Esophagus muscularis mucosa (tissue), 4 donors: Measurements from ENCODE around the gene RPAIN. TPM values are rescaled to one million over a fixed set of nuclear protein-coding genes. Genes with fewer than 3 reads are reported as not detected.

Experiments
- DNase-seq: peaks from one replicate; pipeline ENCODE4 v3.0.0-alpha.2; 2017; ENCODE audit errors: extremely low spot score
- H3K27ac ChIP-seq, 4 donors: fragments of 200-600 bp; sonication (generic); replicated peaks in 1 of 4; 1 replicate in 3 of 4; 2 replicates in 1 of 4; pipeline ENCODE4 v1.5.1; 2016 to 2019; ENCODE audit warnings: mild to moderate bottlenecking in 1 of 4
- H3K27me3 ChIP-seq, 4 donors: fragments of 200-600 bp; sonication (generic); one replicate each; pipeline versions ENCODE4 v1.5.1 to v1.6.0; 2016 to 2019
- H3K36me3 ChIP-seq, 4 donors: fragments of 200-600 bp; sonication (generic); one replicate each; pipeline ENCODE4 v1.5.1; 2016 to 2019
- H3K4me1 ChIP-seq, 4 donors: fragments of 200-600 bp; sonication (generic); one replicate each; pipeline ENCODE4 v1.5.1; 2016 to 2019
- H3K4me3 ChIP-seq, 4 donors: fragments of 200-600 bp; sonication (generic); 1 replicate in 2 of 4; 2 replicates in 2 of 4; pipeline ENCODE4 v1.5.1; 2016 to 2019; ENCODE audit warnings: mild to moderate bottlenecking in 4 of 4, moderate library complexity in 1 of 4
- H3K9me3 ChIP-seq, 4 donors: fragments of 200-600 bp; sonication (generic); 1 replicate in 3 of 4; 2 replicates in 1 of 4; pipeline ENCODE4 v1.5.1; 2016 to 2019
- CTCF ChIP-seq, 3 experiments: fragments of 200-600 bp in 2 of 3; fragments of 450-650 bp in 1 of 3; sonication (generic) in 2 of 3; IDR thresholded peaks; one replicate each; pipeline ENCODE4 v1.5.1; 2017 to 2019; ENCODE audit warnings: antibody characterized with exemption in 3 of 3, mild to moderate bottlenecking in 2 of 3, moderate library complexity in 1 of 3
- EP300 ChIP-seq: sonication (generic); formaldehyde crosslinking; IDR thresholded peaks from one replicate; pipeline ENCODE4 v1.6.1; 2017; ENCODE audit warnings: antibody characterized with exemption
- POLR2A ChIP-seq: fragments of 450-650 bp; IDR thresholded peaks from one replicate; pipeline ENCODE4 v1.6.1; 2017; ENCODE audit warnings: antibody characterized with exemption, moderate library complexity, mild to moderate bottlenecking, low read depth
- POLR2AphosphoS5 ChIP-seq, 2 donors: sonication (generic); formaldehyde crosslinking; IDR thresholded peaks; one replicate each; pipeline ENCODE4 v1.6.1; 2017; ENCODE audit warnings: antibody characterized with exemption in 2 of 2
- WGBS: methylation state at CpG from one replicate; pipeline ENCODE4 v1.1.5; 2018; 5-methylcytosine and 5-hydroxymethylcytosine counted together
- intact Hi-C: fragments of 100-400 bp; cut with DNase I; formaldehyde crosslinking; loops from one replicate; pipeline ENCODE4 v1.15.1; 2023
- total RNA-seq, 4 donors: library from RNA; depleted of rRNA; stranded (reverse); fragments of >200 nt; gene quantifications; one replicate each; pipeline versions ENCODE4 v1.1.0 to v1.2.1, GENCODE V29; 2016

The RPAIN gene
- total RNA-seq, 4 donors from 2014 or later: 25.7 to 37.0 (median 32.0) TPM

GRCh38 chr17:5399767-5400166 lies 20.2 kb upstream of the RPAIN start:
- H3K27me3 ChIP-seq: no peaks in the 10 kb centered on the region
- H3K36me3 ChIP-seq: peaks cover 80 to 100% (median 89%) of the 10 kb centered on the region in 4 donors
- no peaks in the 10 kb centered on the region for H3K9me3 ChIP-seq
- no peak for DNase-seq
- no peak overlapping the region for H3K4me3 ChIP-seq
- no peaks in the 10 kb centered on the region for H3K4me1 ChIP-seq
- intact Hi-C loops: no loop called here
- 85% methylated on average over 6 of the region's 6 CpGs for WGBS
- no peak for TF ChIP-seq POLR2A
- no peak for TF ChIP-seq POLR2AphosphoS5 (IDR thresholded peaks at IDR 0.05)
- no peak for TF ChIP-seq EP300
- TF ChIP-seq CTCF (IDR thresholded peaks at IDR 0.05): no peak
- no peak overlapping the region for H3K27ac ChIP-seq

GRCh38 chr17:5405400-5405799 lies 14.6 kb upstream of the RPAIN start:
- Histone ChIP-seq H3K4me1 (no peaks in the 10 kb centered on the region), H3K27ac (no peak overlapping the region), H3K9me3 (no peaks in the 10 kb centered on the region), H3K4me3 (no peak overlapping the region), H3K36me3 (peaks cover 89 to 100% (median 94%) of the 10 kb centered on the region in 4 donors), H3K27me3 (no peaks in the 10 kb centered on the region)
- 83% methylated on average over 4 of the region's 4 CpGs for WGBS
- DNase-seq: no peak
- intact Hi-C loops: no loop called here
- TF ChIP-seq CTCF (IDR thresholded peaks at IDR 0.05) (no peak), POLR2A (no peak), EP300 (no peak), POLR2AphosphoS5 (IDR thresholded peaks at IDR 0.05) (no peak)

GRCh38 chr17:5408186-5408585 lies 11.8 kb upstream of the RPAIN start:
- H3K27ac ChIP-seq: no peak overlapping the region
- intact Hi-C loops: no loop called here
- no peak overlapping the region for H3K4me3 ChIP-seq
- no peaks in the 10 kb centered on the region for H3K9me3 ChIP-seq
- DNase-seq: no peak
- TF ChIP-seq EP300 (no peak), POLR2AphosphoS5 (IDR thresholded peaks at IDR 0.05) (no peak), CTCF (IDR thresholded peaks at IDR 0.05) (no peak), POLR2A (no peak)
- no peaks in the 10 kb centered on the region for H3K4me1 ChIP-seq
- 84% methylated on average over 5 of the region's 5 CpGs for WGBS
- H3K27me3 ChIP-seq: no peaks in the 10 kb centered on the region
- peaks cover 75 to 100% (median 94%) of the 10 kb centered on the region in 4 donors for H3K36me3 ChIP-seq

- H3K27ac ChIP-seq: no peak overlapping the region
- intact Hi-C loops: no loop called here
- no peak overlapping the region for H3K4me3 ChIP-seq
- no peak for DNase-seq
- TF ChIP-seq EP300 (no peak), POLR2A (no peak), CTCF (IDR thresholded peaks at IDR 0.05) (no peak), POLR2AphosphoS5 (IDR thresholded peaks at IDR 0.05) (no peak)
- no peaks in the 10 kb centered on the region for H3K9me3 ChIP-seq
- WGBS: 88% methylated on average over 7 of the region's 7 CpGs
- H3K36me3 ChIP-seq: peaks cover 57 to 100% (median 94%) of the 10 kb centered on the region in 4 donors
- no peaks in the 10 kb centered on the region for H3K27me3 ChIP-seq
- no peaks in the 10 kb centered on the region for H3K4me1 ChIP-seq
Measured at GRCh38 chr17:5410594-5411272, 9.2 kb upstream of the RPAIN start.

GRCh38 chr17:5413682-5414081 lies 6.3 kb upstream of the RPAIN start:
- no peaks in the 10 kb centered on the region for H3K9me3 ChIP-seq
- H3K27me3 ChIP-seq: no peaks in the 10 kb centered on the region
- WGBS: 56% methylated on average over 4 of the region's 4 CpGs
- peaks cover 30 to 82% (median 75%) of the 10 kb centered on the region in 4 donors for H3K36me3 ChIP-seq
- H3K27ac ChIP-seq: no peak overlapping the region
- DNase-seq: no peak
- peaks cover 12 to 25% (median 24%) of the 10 kb centered on the region in 4 donors for H3K4me1 ChIP-seq
- TF ChIP-seq EP300 (no peak), CTCF (IDR thresholded peaks at IDR 0.05) (no peak), POLR2A (no peak), POLR2AphosphoS5 (IDR thresholded peaks at IDR 0.05) (peak in 1 of 2 donors; percentile 13)
- no peak overlapping the region for H3K4me3 ChIP-seq
- intact Hi-C loops: no loop called here
